Astrocyte (in vitro differentiated cells and primary cell): ENCODE data around the gene NLRP9.

Experiments
- CTCF ChIP-seq: IDR thresholded peaks from 2 replicates; pipeline ENCODE4 v1.5.1; 2011; ENCODE audit warnings: low read depth, mild to moderate bottlenecking, inconsistent platforms, low read length, moderate library complexity; ENCODE audit not compliant: insufficient read depth
- EZH2 ChIP-seq: IDR thresholded peaks from 2 replicates; pipeline ENCODE4 v1.6.1; 2012; ENCODE audit warnings: mild to moderate bottlenecking, low read length, inconsistent platforms; ENCODE audit not compliant: insufficient read depth

- no peak for TF ChIP-seq CTCF
- TF ChIP-seq EZH2: no peak
Observed at GRCh38 chr19:55717251-55717650, 21.0 kb downstream of the NLRP9 start.
